Effector memory CD4-positive, alpha-beta T cell (primary cell): Measurements from ENCODE around the gene CH25H.

Source experiments
- DNase-seq, 3 donors: peaks; one replicate each; pipeline ENCODE4 v3.0.0-alpha.2; 2020
- H3K27ac ChIP-seq: 2 replicates; pipeline ENCODE4 v1.7.0; 2013; ENCODE audit warnings: mild to moderate bottlenecking, low read length, moderate library complexity; ENCODE audit not compliant: insufficient read depth, poor library complexity, severe bottlenecking
- H3K27me3 ChIP-seq: replicated peaks from 2 replicates; pipeline ENCODE4 v1.7.0; 2013; ENCODE audit warnings: mild to moderate bottlenecking, low read length; ENCODE audit not compliant: insufficient read depth, control insufficient read depth, poor library complexity, severe bottlenecking
- H3K36me3 ChIP-seq: 2 replicates; pipeline ENCODE4 v1.7.0; 2013; ENCODE audit warnings: mild to moderate bottlenecking, low read length, moderate library complexity; ENCODE audit not compliant: control insufficient read depth, insufficient read depth
- H3K4me1 ChIP-seq: 2 replicates; pipeline ENCODE4 v1.7.0; 2013; ENCODE audit warnings: low read length, mild to moderate bottlenecking; ENCODE audit not compliant: control insufficient read depth, insufficient read depth, poor library complexity, severe bottlenecking
- H3K4me3 ChIP-seq: 2 replicates; pipeline ENCODE4 v1.7.0; 2013; ENCODE audit warnings: low read length, low read depth, mild to moderate bottlenecking; ENCODE audit not compliant: insufficient read depth, poor library complexity, severe bottlenecking
- H3K9me3 ChIP-seq: 2 replicates; pipeline ENCODE4 v1.7.0; 2013; ENCODE audit warnings: mild to moderate bottlenecking, low read length, moderate library complexity; ENCODE audit not compliant: control insufficient read depth

The CH25H gene

GRCh38 chr10:89215511-89215910 lies 8.4 kb upstream of the CH25H start:
- Histone ChIP-seq H3K27ac (no peak overlapping the region), H3K4me1 (peaks cover 3% of the 10 kb centered on the region), H3K4me3 (no peak overlapping the region), H3K27me3 (no peaks in the 10 kb centered on the region), H3K36me3 (peaks cover 8% of the 10 kb centered on the region), H3K9me3 (no peaks in the 10 kb centered on the region)
- DNase-seq: no peak

- H3K9me3 ChIP-seq: no peaks in the 10 kb centered on the region
- DNase-seq: no peak
- H3K36me3 ChIP-seq: peaks cover under 1% of the 10 kb centered on the region
- H3K27me3 ChIP-seq: no peaks in the 10 kb centered on the region
- no peak overlapping the region for H3K4me3 ChIP-seq
- peaks cover 3% of the 10 kb centered on the region for H3K4me1 ChIP-seq
- no peak overlapping the region for H3K27ac ChIP-seq
These were observed 7.5 kb upstream of the CH25H start for GRCh38 chr10:89214566-89215165.

GRCh38 chr10:89213191-89213808 lies 6.2 kb upstream of the CH25H start:
- no peaks in the 10 kb centered on the region for H3K36me3 ChIP-seq
- no peak for DNase-seq

GRCh38 chr10:89210794-89211425 lies 3.8 kb upstream of the CH25H start:
- peaks cover 16% of the 10 kb centered on the region for H3K4me1 ChIP-seq
- H3K27ac ChIP-seq: no peak overlapping the region
- H3K4me3 ChIP-seq: no peak overlapping the region
- no peak for DNase-seq
- no peaks in the 10 kb centered on the region for H3K36me3 ChIP-seq
- peaks cover 14% of the 10 kb centered on the region for H3K27me3 ChIP-seq
- H3K9me3 ChIP-seq: no peaks in the 10 kb centered on the region

More at GRCh38 chr10:89213191-89213808, 6.2 kb upstream of the CH25H start:
- H3K9me3 ChIP-seq: no peaks in the 10 kb centered on the region
- no peak overlapping the region for H3K27ac ChIP-seq
- no peak overlapping the region for H3K4me3 ChIP-seq
- peaks cover 6% of the 10 kb centered on the region for H3K4me1 ChIP-seq
- H3K27me3 ChIP-seq: peaks cover 8% of the 10 kb centered on the region

GRCh38 chr10:89209718-89210117 lies 2.6 kb upstream of the CH25H start:
- no peak overlapping the region for H3K27ac ChIP-seq
- peaks cover 14% of the 10 kb centered on the region for H3K27me3 ChIP-seq
- no peak overlapping the region for H3K4me3 ChIP-seq
- no peak for DNase-seq
- no peaks in the 10 kb centered on the region for H3K9me3 ChIP-seq
- no peaks in the 10 kb centered on the region for H3K36me3 ChIP-seq
- peaks cover 16% of the 10 kb centered on the region for H3K4me1 ChIP-seq

GRCh38 chr10:89207801-89208551 lies 859 bp upstream of the CH25H start:
- Histone ChIP-seq H3K9me3 (no peaks in the 10 kb centered on the region), H3K27ac (no peak overlapping the region), H3K36me3 (no peaks in the 10 kb centered on the region), H3K4me3 (peak overlapping the region; percentile 56), H3K4me1 (peaks cover 16% of the 10 kb centered on the region), H3K27me3 (peaks cover 14% of the 10 kb centered on the region)
- DNase-seq: no peak

- H3K36me3 ChIP-seq: no peaks in the 10 kb centered on the region
- H3K4me1 ChIP-seq: peaks cover 16% of the 10 kb centered on the region
- peak in 2 of 3 donors; percentile 22 to 34 for DNase-seq
- H3K27ac ChIP-seq: no peak overlapping the region
- H3K27me3 ChIP-seq: peaks cover 14% of the 10 kb centered on the region
- H3K4me3 ChIP-seq: peak overlapping the region; percentile 56
- H3K9me3 ChIP-seq: no peaks in the 10 kb centered on the region
These were observed 526 bp downstream of the CH25H start for GRCh38 chr10:89206402-89207180.

- H3K9me3 ChIP-seq: no peaks in the 10 kb centered on the region
- no peak overlapping the region for H3K27ac ChIP-seq
- peaks cover 14% of the 10 kb centered on the region for H3K27me3 ChIP-seq
- DNase-seq: no peak
- H3K36me3 ChIP-seq: no peaks in the 10 kb centered on the region
- H3K4me3 ChIP-seq: no peak overlapping the region
- peaks cover 16% of the 10 kb centered on the region for H3K4me1 ChIP-seq
These were observed 2.4 kb downstream of the CH25H start for GRCh38 chr10:89204621-89205185.

- Histone ChIP-seq H3K27me3 (peaks cover 6% of the 10 kb centered on the region), H3K9me3 (no peaks in the 10 kb centered on the region), H3K4me1 (peaks cover 13% of the 10 kb centered on the region), H3K27ac (no peak overlapping the region), H3K36me3 (no peaks in the 10 kb centered on the region), H3K4me3 (no peak overlapping the region)
- DNase-seq: no peak
These were observed 3.9 kb downstream of the CH25H start for GRCh38 chr10:89203237-89203636.
